K562 (cell line): ENCODE results near the gene PLEKHH2. TPM values are rescaled to one million over a fixed set of nuclear protein-coding genes. Genes with fewer than 3 reads are reported as not detected.
A peak's percentile ranks its signal among the peaks of the same experiment; 100 is the strongest.

ENCODE experiments used
- CHCHD3 ChIP-seq: fragments of 250-450 bp; sonication (Bioruptor Pico); IDR thresholded peaks from 2 replicates; pipeline ENCODE4 v2.1.2; 2022; ENCODE audit warnings: mild to moderate bottlenecking
- CREB3 ChIP-seq: fragments of 450-650 bp; conservative IDR thresholded peaks from 2 replicates; pipeline ENCODE4 v1.6.1; 2016; ENCODE audit warnings: missing genetic modification characterization, low read depth, mild to moderate bottlenecking, missing compliant biosample characterization, moderate library complexity
- CREB3L1 ChIP-seq: fragments of 450-650 bp; IDR thresholded peaks from 2 replicates; pipeline ENCODE4 v1.6.1; 2014; ENCODE audit warnings: low read depth, mild to moderate bottlenecking, moderate library complexity, borderline replicate concordance
- ETS2 ChIP-seq: IDR thresholded peaks from 2 replicates; pipeline ENCODE4 v1.6.1; 2016; ENCODE audit warnings: borderline replicate concordance, missing genetic modification characterization, mild to moderate bottlenecking, moderate library complexity, missing compliant biosample characterization; ENCODE audit not compliant: poor library complexity, severe bottlenecking
- HDAC6 ChIP-seq: IDR thresholded peaks from 2 replicates; pipeline ENCODE4 v1.6.1; 2012; ENCODE audit warnings: low read depth, mild to moderate bottlenecking, control low read depth, inconsistent platforms, low read length, moderate library complexity
- HSF4 ChIP-seq: fragments of 250-450 bp; sonication (Bioruptor Pico); IDR thresholded peaks from 2 replicates; pipeline ENCODE4 v2.1.2; 2022; ENCODE audit warnings: mild to moderate bottlenecking, moderate library complexity, borderline replicate concordance
- KAT8 ChIP-seq: fragments of 450-650 bp; IDR thresholded peaks from 2 replicates; pipeline ENCODE4 v1.6.1; 2016; ENCODE audit warnings: low read depth, mild to moderate bottlenecking
- KDM2B ChIP-seq: fragments of 250-450 bp; sonication (Bioruptor Pico); IDR thresholded peaks from 2 replicates; pipeline ENCODE4 v1.8.0; 2021; ENCODE audit warnings: mild to moderate bottlenecking, moderate library complexity
- PATZ1 ChIP-seq: fragments of 250-450 bp; sonication (Bioruptor Pico); IDR thresholded peaks from 2 replicates; pipeline ENCODE4 v1.5.0; 2020; ENCODE audit warnings: mild to moderate bottlenecking, borderline replicate concordance
- POLR3A ChIP-seq: IDR thresholded peaks from 2 replicates; pipeline ENCODE4 v1.6.1; 2011; ENCODE audit warnings: borderline replicate concordance, mild to moderate bottlenecking, moderate library complexity; ENCODE audit not compliant: insufficient read length, insufficient read depth; ENCODE audit errors: extremely low read depth
- PURB ChIP-seq: sonication (generic); formaldehyde crosslinking; IDR thresholded peaks from 2 replicates; pipeline ENCODE4 v1.9.0; 2021; ENCODE audit warnings: low read depth, mild to moderate bottlenecking, missing genetic modification reagents
- RFX5 ChIP-seq: IDR thresholded peaks from 2 replicates; pipeline ENCODE4 v1.6.1; 2011; ENCODE audit warnings: low read depth, mild to moderate bottlenecking, improper control_type of control experiment, low read length
- THAP7 ChIP-seq: fragments of 250-450 bp; sonication (Bioruptor Pico); IDR thresholded peaks from 2 replicates; pipeline ENCODE4 v1.5.0; 2021
- ZBTB49 ChIP-seq: sonication (generic); formaldehyde crosslinking; IDR thresholded peaks from 2 replicates; pipeline ENCODE4 v1.8.0; 2022; ENCODE audit warnings: missing genetic modification reagents, mild to moderate bottlenecking, borderline replicate concordance
- ZNF134 ChIP-seq: fragments of 250-450 bp; sonication (Bioruptor Pico); conservative IDR thresholded peaks from 2 replicates; pipeline ENCODE4 v1.4.0; 2020
- ZNF212 ChIP-seq: fragments of 450-650 bp; formaldehyde crosslinking; IDR thresholded peaks from 2 replicates; pipeline ENCODE4 v1.4.0; 2020; ENCODE audit warnings: mild to moderate bottlenecking
- ZNF511 ChIP-seq: sonication (generic); formaldehyde crosslinking; IDR thresholded peaks from 2 replicates; pipeline ENCODE4 v1.8.0; 2022; ENCODE audit warnings: mild to moderate bottlenecking, missing genetic modification reagents
- polyA plus RNA-seq, 8 experiments: library from polyadenylated mRNA; depleted of rRNA in 4 of 8; stranded (reverse) in 5 of 8; unstranded in 3 of 8; fragments of >200 nt; fragmentation: Nextera tagmentation in 2 of 8; fragmentation: Illumina TruSeq in 1 of 8; extraction: Ambion mirVana in 2 of 8; extraction: Trizol in 1 of 8; gene quantifications; 2 replicates each; pipeline versions ENCODE4 v1.2.1 to v1.2.3, GENCODE V29; 2011 to 2014; ENCODE audit warnings: inconsistent platforms in 1 of 8, missing spikeins in 1 of 8
- total RNA-seq, 7 experiments: library from RNA; depleted of rRNA in 6 of 7; stranded (reverse); fragments of >200 nt in 6 of 7; fragmentation: Illumina TruSeq in 2 of 7; extraction: Trizol in 2 of 7; gene quantifications; 2 replicates each; pipeline versions ENCODE4 v1.2.1 to v1.2.3, GENCODE V29; 2011 to 2021; ENCODE audit warnings: low replicate concordance in 1 of 7

PLEKHH2 gene
- total and polyA plus RNA-seq, 9 of the 15 experiments (the other 6 are each of a cell fraction or from before 2014, with no cell fraction given), result 0.77 to 13.5 (median 2.7) TPM

- no peak for TF ChIP-seq CHCHD3
- no peak for TF ChIP-seq KAT8
- no peak for TF ChIP-seq RFX5
- no peak for TF ChIP-seq HSF4
- TF ChIP-seq ZNF134 (CRISPR knock-in tag), result no peak
- no peak for TF ChIP-seq ZBTB49 (CRISPR knock-in tag)
- no peak for TF ChIP-seq HDAC6
- TF ChIP-seq ZNF212 (CRISPR knock-in tag), result no peak
- no peak for TF ChIP-seq PURB
- TF ChIP-seq ZNF511 (CRISPR knock-in tag), result 0 out of 2 replicates have a peak, but pooled peaks have one; percentile 59
- peak; percentile 80 for TF ChIP-seq CREB3L1
- TF ChIP-seq KDM2B, result no peak
- no peak for TF ChIP-seq PATZ1 (CRISPR knock-in tag)
- TF ChIP-seq POLR3A, result no peak
- no peak for TF ChIP-seq CREB3
- TF ChIP-seq ETS2 (tag), result no peak
- TF ChIP-seq THAP7 (CRISPR knock-in tag), result no peak
Observed at GRCh38 chr2:43773876-43774613, 137.0 kb downstream of the PLEKHH2 start, which contains the start of gene DYNC2LI1 (continued).
